Measurements from ENCODE around the gene SND1.

Gene SND1

DNA sequence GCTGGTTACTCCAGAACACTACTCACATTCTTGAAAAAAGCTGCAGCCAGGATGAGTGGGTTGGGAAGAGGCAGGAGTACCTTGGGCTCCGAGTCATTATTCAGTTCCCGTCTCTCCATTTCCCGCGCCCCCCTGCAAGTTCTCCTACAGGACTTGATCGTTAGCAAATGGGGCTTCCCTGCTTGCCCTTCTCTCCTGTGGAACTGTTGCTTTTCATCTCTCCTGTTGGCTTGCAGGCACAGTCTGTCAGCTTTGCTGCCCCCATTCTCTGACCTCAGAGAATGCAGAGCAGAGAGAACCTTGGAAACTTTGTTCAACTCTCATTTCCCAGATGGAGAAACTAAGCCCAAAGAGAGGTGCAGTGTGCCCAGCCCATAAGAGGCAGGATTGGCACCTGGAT, 414.9 kb downstream of the SND1 start:
- TF ChIP-seq, protein P1, sequence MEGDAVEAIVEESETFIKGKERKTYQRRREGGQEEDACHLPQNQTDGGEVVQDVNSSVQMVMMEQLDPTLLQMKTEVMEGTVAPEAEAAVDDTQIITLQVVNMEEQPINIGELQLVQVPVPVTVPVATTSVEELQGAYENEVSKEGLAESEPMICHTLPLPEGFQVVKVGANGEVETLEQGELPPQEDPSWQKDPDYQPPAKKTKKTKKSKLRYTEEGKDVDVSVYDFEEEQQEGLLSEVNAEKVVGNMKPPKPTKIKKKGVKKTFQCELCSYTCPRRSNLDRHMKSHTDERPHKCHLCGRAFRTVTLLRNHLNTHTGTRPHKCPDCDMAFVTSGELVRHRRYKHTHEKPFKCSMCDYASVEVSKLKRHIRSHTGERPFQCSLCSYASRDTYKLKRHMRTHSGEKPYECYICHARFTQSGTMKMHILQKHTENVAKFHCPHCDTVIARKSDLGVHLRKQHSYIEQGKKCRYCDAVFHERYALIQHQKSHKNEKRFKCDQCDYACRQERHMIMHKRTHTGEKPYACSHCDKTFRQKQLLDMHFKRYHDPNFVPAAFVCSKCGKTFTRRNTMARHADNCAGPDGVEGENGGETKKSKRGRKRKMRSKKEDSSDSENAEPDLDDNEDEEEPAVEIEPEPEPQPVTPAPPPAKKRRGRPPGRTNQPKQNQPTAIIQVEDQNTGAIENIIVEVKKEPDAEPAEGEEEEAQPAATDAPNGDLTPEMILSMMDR (IDR thresholded peaks at IDR 0.05): no peak

DNA sequence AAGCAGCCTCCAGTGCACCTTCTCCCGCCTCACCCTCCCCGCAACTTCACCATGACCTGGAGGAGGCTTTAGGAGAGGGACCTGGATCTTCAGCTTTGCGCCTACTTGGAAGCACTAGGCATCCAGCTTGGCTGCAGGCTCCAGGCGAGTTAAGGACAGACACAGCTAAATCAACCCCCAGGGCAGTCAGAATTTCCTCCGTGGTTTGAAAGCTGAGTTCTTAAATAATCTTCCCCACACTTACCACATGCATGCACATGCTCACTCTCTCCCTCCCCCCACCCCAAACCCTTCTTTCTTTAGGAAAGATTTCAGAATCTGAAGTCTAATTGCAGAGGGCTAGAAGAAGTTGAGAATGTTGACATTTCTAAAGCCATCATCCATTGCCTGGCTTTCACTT, 416.0 kb downstream of the SND1 start:
- TF ChIP-seq, protein P1 (IDR thresholded peaks at IDR 0.05): no peak

DNA sequence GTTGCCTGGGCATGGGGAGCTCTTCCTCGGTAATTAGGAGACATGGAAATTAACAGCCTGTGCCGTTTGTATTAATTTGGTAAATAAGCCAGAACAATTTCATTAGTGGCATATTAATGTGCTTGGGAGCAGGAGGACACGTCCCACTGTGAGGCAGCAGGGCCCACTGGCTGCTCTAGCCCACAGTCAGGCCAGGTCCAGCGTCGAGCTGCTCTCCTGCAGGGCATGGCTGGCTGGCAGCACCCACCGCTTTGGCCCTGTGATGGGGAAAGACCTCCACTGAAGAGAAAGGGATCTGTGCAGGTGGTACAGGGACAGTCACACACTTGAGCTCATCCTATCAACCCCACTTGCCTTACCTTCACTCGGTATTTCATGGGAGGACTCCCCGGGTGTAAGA, 416.8 kb downstream of the SND1 start:
- TF ChIP-seq, protein P1 (IDR thresholded peaks at IDR 0.05): no peak

DNA sequence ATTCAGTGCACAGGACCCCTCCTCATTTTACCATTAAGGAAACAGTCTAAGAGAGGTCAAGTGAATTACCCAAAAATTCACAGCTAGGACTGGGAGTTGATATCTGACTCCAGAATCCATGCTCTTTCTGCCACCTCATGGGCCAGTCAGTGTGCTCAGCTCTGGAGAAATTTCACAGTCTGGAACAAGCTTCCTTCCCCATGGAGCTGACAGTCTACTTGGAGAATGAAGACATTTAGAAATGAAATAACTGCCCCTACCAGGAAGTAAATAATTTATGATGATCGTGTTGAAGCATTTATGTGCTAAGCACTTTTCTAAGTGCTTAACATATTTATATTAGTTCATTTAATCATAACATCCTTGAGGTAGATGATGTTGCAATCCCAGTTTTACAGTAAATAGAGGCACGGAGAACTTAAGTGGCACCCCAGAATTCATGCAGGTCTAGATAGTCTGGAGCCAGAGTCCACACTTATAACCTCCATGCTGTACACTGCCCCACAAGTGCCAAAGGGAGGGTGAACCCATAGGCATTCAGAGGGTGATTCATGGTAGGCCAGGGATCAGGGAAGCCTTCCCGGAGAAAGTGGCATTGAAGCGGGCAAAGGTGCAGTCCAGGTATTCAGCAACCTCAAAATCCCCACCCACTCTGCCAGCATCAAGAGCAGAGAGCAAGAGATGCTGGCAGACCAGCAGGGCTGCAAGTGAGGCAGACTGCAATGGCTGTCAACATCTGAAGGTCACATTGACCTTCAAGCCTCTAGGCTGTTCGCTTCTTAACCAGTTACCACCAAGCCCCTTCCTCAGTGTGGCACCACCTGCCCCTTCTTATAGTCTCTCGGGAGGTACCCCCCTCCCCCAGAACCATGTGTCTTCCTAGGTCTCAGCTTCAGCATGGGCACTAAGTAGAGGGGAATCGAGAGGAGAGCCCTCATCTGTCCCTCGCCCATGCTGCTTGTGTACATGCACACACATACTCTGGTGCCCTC, 417.7 kb downstream of the SND1 start:
- TF ChIP-seq, protein P1 (IDR thresholded peaks at IDR 0.05): no peak

DNA sequence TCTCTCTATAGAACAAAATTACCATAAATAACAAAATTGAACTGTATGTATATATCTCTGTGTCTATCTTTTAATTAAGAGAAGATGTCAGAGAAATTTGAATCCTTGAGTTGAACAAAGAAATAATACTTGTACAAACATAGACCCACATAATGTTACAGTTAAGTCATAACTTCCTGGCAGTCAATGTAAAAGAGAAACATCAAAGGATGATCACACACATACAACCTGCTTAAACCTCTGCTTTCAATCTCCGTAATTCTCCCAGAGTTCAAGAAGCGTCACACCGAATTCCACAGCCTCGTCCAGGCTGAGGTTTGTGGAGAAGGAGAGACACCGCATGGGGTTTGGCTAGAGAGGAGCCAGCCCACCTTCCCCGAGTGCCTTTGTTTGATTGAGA, 419.4 kb downstream of the SND1 start:
- TF ChIP-seq, protein P1 (IDR thresholded peaks at IDR 0.05): no peak

DNA sequence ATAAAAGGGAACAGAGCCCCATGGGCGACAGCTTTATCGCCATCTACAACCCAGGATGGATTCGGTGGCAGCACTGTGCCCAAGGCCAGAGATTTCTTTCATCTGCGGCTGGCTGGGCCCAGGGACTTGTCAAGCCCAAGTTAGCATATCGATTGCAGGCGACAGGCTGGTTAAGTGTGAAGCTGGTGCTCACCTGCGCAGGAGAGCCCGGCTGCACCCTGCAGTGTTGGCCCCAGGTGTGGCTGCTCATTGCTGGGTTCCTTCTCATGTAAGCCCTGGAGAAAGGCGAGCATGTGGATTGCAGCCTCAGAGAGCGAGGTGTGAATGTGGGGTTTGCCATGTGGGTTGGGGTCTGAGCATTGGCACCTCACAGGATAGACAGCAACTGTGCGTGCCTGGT, 419.8 kb downstream of the SND1 start:
- TF ChIP-seq, protein P1 (IDR thresholded peaks at IDR 0.05): no peak

DNA sequence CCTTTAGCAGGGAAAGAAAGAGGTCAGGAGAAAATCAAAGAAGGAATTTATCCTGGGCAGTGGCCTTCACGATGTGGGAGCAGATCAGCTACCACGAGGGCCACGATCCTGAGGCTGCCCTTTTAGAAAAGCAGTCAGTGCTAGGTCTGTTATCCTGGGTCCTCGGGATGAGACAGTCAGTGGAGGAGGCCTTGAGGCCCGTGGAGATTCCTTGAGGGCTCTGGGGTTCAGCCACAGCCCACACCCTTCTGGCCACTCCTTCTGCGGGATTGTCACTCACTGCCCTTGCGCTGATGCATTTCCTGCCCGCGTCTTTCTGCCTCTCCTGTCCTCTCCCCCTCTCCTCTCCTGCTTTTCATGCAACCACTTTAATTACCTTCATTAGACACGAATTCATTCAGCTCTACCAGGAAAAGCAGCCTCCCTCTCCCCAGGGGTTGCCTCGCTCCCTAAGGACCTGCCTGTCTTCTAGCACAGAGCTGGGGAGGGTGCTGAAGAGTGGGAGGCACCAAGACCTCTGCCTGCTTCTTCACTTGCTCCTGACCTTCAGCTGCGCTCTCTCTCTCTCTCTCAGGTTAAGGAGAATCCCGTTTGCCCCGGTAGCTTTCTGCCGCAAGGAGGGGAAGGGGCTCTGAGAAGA, 421.8 kb downstream of the SND1 start:
- TF ChIP-seq, protein P1 (IDR thresholded peaks at IDR 0.05): no peak

All from LNCAP (cell line).